Effector memory CD8-positive, alpha-beta T cell (primary cell): ENCODE results near the gene SCRN1.
"Not testable (repeated sequence)": the region's sequence is repeated elsewhere in the genome, so short reads cannot be mapped to it uniquely, and the experiment has no call there.

Experiments used
- ATAC-seq: fragments of 150-1000 bp; cut with Tn5 transposase; replicated peaks from 2 replicates; pipeline ENCODE4 v1.10.0; 2021; ENCODE audit warnings: mild to moderate bottlenecking, moderate library complexity
- DNase-seq, 3 experiments: peaks; one replicate each; pipeline ENCODE4 v3.0.0; 2021
- H3K27ac Mint-ChIP-seq, 2 donors: one replicate each; pipeline ENCODE4 v1.8.0; 2022; ENCODE audit warnings: mild to moderate bottlenecking in 2 of 2, mixed read lengths in 2 of 2, moderate library complexity in 2 of 2
- H3K27me3 Mint-ChIP-seq, 2 donors: one replicate each; pipeline ENCODE4 v1.8.0; 2022; ENCODE audit warnings: mixed read lengths in 2 of 2
- H3K36me3 Mint-ChIP-seq: one replicate; pipeline ENCODE4 v1.8.0; 2022; ENCODE audit warnings: mild to moderate bottlenecking, moderate library complexity, mixed read lengths; ENCODE audit not compliant: insufficient read depth
- H3K4me1 Mint-ChIP-seq, 2 donors: one replicate each; pipeline ENCODE4 v1.8.0; 2022; ENCODE audit warnings: low read depth in 2 of 2, mixed read lengths in 2 of 2
- H3K4me3 Mint-ChIP-seq, 2 donors: one replicate each; pipeline ENCODE4 v1.8.0; 2022; ENCODE audit warnings: mild to moderate bottlenecking in 2 of 2, mixed read lengths in 2 of 2, moderate library complexity in 2 of 2
- H3K9me3 Mint-ChIP-seq, 2 donors: one replicate each; pipeline ENCODE4 v1.8.0; 2022; ENCODE audit warnings: mixed read lengths in 2 of 2

The SCRN1 gene

DNA sequence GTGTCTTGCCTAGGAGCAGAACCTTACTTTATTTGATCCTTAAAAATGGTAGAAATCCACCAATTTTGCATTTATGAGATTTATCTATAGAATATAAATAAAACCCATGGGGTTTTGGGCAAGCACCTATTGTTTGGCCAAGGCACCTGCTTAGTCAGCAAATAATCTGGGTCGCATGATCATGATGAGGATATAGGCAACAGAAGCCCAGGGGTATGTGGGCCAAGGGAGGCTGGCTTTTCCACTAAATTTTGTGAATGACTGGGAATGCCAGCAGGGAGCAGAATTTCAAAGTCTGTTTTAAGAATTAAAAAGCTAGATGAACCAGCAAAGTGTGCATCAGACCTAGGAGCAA, 17.3 kb downstream of the SCRN1 start:
- Mint-ChIP-seq H3K27me3 (peaks cover 37 to 52% of the 10 kb centered on the region in 2 donors), H3K4me1 (peaks cover 0 to 18% of the 10 kb centered on the region in 2 donors), H3K4me3 (no peak overlapping the region), H3K36me3 (peaks cover 4% of the 10 kb centered on the region), H3K9me3 (no peaks in the 10 kb centered on the region), H3K27ac (peak overlapping the region in 1 of 2 donors; percentile 49)
- ATAC-seq (no peak), DNase-seq (no peak)

DNA sequence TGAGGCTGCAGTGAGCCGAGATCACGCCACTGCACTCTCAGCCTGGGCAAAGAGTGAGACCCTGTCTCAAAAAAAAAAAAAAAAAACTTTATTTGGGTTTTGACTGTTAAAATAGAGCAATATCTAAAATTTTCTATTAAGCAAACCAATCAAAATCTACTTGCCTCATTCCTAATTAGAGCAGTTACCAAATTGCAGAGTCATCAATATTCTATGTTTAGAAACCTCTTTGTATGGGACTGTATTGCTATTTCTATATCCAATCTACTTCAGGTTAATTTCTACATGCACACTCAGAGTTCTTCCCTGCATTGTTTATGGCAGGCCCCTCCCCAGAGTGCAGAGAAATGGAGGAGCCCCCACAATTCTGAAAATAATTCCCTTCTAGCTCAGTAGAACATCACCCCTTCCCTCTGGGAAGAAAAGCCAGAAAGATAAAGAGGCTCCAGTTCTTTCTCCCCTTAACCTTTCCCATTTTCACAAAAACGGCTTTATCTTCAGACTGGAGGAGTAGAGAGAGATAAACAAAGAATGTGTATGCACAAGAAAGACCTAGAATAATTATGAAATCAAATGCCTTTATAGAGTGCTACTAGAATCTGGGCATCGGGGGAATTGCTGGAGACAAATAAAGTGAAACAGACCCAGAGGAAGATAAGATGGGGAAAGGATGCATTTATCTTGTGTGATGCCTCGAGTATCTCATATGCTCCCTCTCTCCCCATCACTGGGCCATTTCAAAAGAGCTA, 17.9 kb downstream of the SCRN1 start:
- Mint-ChIP-seq H3K27me3 (peaks cover 37 to 56% of the 10 kb centered on the region in 2 donors), H3K4me1 (peaks cover 0 to 18% of the 10 kb centered on the region in 2 donors), H3K9me3 (no peaks in the 10 kb centered on the region), H3K4me3 (no peak overlapping the region), H3K36me3 (peaks cover 4% of the 10 kb centered on the region), H3K27ac (peak overlapping the region in 1 of 2 donors; percentile 49)
- no peak for DNase-seq
- no peak for ATAC-seq

DNA sequence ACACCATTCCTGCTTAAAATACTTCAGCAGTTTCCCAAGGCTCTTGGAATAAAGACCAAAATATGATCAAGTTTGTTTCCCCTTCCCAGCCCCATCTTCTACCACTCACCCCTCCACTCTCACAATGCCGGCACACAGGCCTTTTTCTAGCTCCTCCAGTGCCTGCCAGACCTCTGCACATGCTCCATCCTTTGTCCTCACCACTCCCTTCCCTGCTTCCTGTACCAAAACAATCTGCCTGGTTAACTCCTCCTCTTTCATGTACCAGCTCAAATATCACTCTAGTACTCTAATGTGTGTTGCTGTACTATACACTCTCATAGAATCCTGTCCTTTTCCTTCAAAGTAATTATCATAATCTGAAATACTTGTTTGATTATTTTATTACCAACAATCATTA, 19.4 kb downstream of the SCRN1 start:
- DNase-seq (no peak), ATAC-seq (no peak)
- H3K9me3 Mint-ChIP-seq = no peaks in the 10 kb centered on the region
- H3K27me3 Mint-ChIP-seq = peaks cover 44 to 57% of the 10 kb centered on the region in 2 donors
- H3K27ac Mint-ChIP-seq = peak overlapping the region in 1 of 2 donors; percentile 38
- peaks cover 0 to 18% of the 10 kb centered on the region in 2 donors for H3K4me1 Mint-ChIP-seq
- H3K36me3 Mint-ChIP-seq = peaks cover 8% of the 10 kb centered on the region
- peak overlapping the region in 1 of 2 donors; percentile 24 for H3K4me3 Mint-ChIP-seq

DNA sequence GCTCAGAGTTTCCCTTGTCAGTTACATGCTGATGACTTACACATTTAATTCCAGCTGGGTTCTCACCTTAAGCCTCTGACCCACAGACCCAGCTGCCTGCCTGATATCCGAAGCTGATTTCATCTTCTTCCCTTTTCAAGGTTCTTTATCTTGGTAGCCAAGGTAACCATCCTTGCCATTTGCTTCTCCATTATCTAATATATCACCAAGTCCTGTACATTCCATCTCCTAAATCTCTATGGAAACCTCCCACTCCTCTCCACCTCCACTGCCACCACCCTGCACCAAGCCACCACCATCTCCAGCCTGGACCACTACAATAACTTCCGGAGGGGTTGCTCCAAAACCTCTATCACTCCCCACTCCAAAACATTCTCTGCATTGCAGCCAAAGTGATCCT, 19.9 kb downstream of the SCRN1 start:
- peaks cover 8% of the 10 kb centered on the region for H3K36me3 Mint-ChIP-seq
- ATAC-seq (peak; percentile 22), DNase-seq (no peak)
- peak overlapping the region in 1 of 2 donors; percentile 33 for H3K4me3 Mint-ChIP-seq
- no peaks in the 10 kb centered on the region for H3K9me3 Mint-ChIP-seq
- peaks cover 0 to 18% of the 10 kb centered on the region in 2 donors for H3K4me1 Mint-ChIP-seq
- peak overlapping the region in 1 of 2 donors; percentile 38 for H3K27ac Mint-ChIP-seq
- H3K27me3 Mint-ChIP-seq = peaks cover 44 to 57% of the 10 kb centered on the region in 2 donors

DNA sequence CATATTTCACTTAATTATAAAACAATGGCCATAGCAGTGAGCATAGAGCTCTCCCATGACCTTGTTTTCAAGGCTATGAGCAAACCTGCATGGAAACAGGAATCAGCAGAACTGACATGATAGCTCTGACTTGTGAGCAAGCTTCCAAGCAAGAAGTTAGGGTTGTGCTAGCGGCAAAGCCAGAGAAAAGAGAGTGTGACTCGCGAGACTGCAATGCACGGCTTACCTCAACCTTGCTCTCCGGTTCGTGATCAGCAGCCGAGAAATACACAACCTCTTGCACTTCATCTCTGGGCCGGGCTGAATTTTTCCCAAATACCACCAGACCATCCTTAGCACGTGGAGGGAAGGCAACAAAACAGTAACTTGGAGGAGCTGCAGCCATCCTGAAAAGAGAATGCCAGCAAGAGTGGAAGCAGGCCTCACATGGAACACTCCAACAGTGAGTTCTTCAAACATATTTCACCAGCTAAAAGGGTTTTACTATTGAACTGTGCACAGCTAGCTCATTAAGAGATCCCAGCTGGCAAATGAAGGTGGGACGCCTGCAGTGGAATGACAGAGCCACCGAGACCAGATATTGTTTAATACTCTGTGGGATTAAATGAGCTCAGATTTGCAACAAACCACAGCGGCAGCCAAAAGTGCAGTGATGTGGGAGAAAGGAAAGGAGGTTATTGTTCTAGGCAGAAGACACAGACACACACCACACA, 20.8 kb downstream of the SCRN1 start:
- Mint-ChIP-seq H3K36me3 (peaks cover 8% of the 10 kb centered on the region), H3K4me3 (peak overlapping the region in 1 of 2 donors; percentile 33), H3K9me3 (no peaks in the 10 kb centered on the region), H3K27ac (peak overlapping the region in 1 of 2 donors; percentile 38), H3K27me3 (peaks cover 44 to 57% of the 10 kb centered on the region in 2 donors), H3K4me1 (peaks cover 0 to 18% of the 10 kb centered on the region in 2 donors)
- no peak for DNase-seq
- ATAC-seq = peak; percentile 12

DNA sequence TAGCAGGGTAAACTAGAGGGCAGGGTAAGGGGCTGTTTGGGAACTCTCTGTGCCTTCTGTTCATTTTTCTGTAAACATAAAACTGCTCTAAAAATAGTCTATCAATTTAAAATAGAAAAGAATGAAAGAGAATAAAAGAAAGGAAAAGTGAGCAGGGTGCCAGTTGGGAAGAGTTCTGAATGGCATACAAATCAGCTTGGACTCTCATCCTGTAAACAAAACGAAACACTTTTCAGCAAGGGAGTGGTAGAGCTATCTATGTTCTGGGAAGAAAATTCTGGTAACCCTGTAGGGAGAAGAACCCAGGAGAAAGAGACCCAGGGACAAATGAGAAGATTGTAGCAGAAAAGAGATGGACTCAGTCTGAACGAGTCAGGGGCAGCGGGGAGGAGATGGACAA, 24.6 kb downstream of the SCRN1 start:
- Mint-ChIP-seq H3K27ac (no peak overlapping the region), H3K27me3 (peaks cover 23 to 34% of the 10 kb centered on the region in 2 donors), H3K36me3 (peaks cover 8% of the 10 kb centered on the region), H3K4me1 (peaks cover 0 to 12% of the 10 kb centered on the region in 2 donors), H3K4me3 (no peak overlapping the region), H3K9me3 (no peaks in the 10 kb centered on the region)
- DNase-seq = no peak
- no peak for ATAC-seq

DNA sequence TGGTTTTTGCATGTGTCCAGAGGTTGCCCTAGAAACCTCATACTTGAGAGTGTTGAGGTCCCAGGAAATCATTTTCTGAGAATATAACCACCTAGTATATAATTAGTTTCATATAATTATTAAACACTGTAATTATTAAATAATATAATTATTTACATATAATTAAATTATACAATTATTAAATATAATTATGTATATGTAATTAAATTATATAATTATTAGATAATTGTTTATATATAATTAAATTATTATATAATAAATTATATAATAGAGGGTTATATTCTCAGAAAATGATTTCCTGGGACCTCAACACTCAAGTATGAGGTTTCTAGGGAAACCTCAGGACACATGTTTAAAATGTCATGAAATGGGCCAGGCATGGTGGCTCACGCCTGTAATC, 27.6 kb downstream of the SCRN1 start:
- peaks cover 0 to 4% of the 10 kb centered on the region in 2 donors for H3K4me1 Mint-ChIP-seq
- DNase-seq = no peak
- no peak for ATAC-seq
- H3K27me3 Mint-ChIP-seq = peaks cover 21 to 36% of the 10 kb centered on the region in 2 donors
- H3K4me3 Mint-ChIP-seq = no peak overlapping the region
- no peak overlapping the region for H3K27ac Mint-ChIP-seq
- peaks cover 4% of the 10 kb centered on the region for H3K36me3 Mint-ChIP-seq
- H3K9me3 Mint-ChIP-seq = no peaks in the 10 kb centered on the region

DNA sequence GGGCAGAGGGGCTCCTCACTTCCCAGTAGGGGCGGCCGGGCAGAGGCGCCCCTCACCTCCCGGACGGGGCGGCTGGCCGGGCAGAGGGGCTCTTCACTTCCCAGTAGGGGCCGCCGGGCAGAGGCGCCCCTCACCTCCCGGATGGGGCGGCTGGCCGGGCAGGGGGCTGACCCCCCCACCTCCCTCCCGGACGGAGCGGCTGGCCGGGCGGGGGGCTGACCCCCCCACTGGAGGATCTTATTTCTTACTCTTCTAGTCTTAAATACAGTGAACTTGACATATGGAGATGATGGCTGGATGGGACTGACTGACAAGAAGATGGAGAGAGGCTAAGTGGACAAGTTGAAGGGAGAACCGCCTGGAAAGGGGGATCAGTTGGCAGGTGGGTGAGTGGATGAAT, 28.0 kb downstream of the SCRN1 start:
- H3K36me3 Mint-ChIP-seq, H3K4me1 Mint-ChIP-seq, DNase-seq, H3K9me3 Mint-ChIP-seq, H3K27ac Mint-ChIP-seq, ATAC-seq, H3K4me3 Mint-ChIP-seq: not testable (repeated sequence)
- H3K27me3 Mint-ChIP-seq = peaks cover 20 to 32% of the 10 kb centered on the region in 2 donors

DNA sequence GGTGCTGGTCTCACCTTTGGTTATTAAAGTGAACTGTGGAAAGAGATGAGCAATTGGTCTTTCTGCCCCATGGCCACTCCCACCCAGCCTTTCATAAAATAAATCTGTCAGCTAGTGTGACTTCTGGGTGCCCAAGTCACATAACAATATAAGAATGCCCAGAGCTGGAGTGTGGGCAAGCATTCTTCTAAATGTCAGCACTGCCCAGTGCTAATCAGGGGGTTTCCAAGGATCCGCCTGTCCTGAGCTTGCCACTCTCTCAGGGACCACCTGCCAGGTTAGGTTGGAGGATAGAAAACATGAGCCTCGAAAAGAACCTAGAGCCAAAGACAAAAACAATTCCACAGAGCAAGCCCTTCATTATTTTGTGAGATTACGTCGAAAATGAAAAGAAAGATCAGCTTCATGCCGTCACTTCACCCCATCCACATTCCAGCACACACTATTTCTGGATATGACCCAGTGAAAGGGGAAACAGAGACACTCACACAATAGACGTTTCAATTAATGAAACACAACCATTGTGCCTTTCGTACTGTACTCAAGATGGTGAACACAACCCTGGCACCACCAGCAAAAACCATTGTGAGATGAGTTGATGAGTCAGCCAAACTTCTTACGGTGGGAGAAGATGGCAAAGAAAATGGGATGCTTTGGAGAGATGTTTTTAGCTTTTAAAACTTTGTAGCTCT, 30.8 kb downstream of the SCRN1 start:
- DNase-seq = no peak
- peaks cover 15 to 23% of the 10 kb centered on the region in 2 donors for H3K27me3 Mint-ChIP-seq
- no peak overlapping the region for H3K4me3 Mint-ChIP-seq
- no peak for ATAC-seq
- peaks cover 2% of the 10 kb centered on the region for H3K36me3 Mint-ChIP-seq
- H3K9me3 Mint-ChIP-seq = no peaks in the 10 kb centered on the region
- peaks cover 8 to 14% of the 10 kb centered on the region in 2 donors for H3K4me1 Mint-ChIP-seq
- no peak overlapping the region for H3K27ac Mint-ChIP-seq

DNA sequence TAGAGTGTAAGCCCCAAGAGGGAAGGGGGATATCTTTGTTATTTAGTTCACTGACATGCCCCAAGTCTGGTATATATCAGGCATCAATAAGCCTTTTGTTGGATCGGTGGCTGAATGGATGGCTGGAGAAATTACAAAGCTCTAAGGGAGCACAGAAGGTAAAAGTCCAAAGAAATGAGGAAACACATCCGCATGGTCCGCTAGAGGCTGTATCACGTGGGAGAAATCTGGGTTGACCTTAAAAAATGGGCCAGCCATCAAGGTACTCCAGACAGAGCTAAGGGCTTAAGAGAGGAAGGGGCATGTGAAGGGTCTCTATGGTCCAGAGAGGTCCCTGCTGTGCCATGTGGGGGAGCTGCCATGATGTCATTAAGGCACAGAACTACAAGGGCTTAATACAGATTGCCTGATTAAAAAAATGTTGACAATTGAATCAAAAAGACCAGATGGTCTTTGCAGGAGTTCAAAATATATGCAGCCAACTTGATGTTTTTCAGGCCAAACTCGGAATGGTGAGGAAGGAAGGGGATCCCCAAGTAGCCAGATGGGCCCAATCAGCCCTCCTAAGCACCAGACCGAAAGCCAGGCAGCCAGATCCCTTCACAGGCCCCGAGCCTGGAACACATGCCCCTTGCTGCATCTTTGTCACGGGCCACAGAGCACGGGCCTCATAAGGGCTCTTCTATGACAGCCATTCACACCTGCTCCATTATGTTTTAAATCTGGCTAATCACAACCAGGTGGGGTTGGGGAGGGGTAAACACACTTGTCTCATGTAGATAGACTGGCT, 31.9 kb downstream of the SCRN1 start:
- Mint-ChIP-seq H3K27ac (peak overlapping the region in 1 of 2 donors; percentile 2), H3K4me3 (no peak overlapping the region), H3K36me3 (peaks cover 9% of the 10 kb centered on the region), H3K9me3 (no peaks in the 10 kb centered on the region), H3K27me3 (peaks cover 15 to 23% of the 10 kb centered on the region in 2 donors), H3K4me1 (peaks cover 8 to 14% of the 10 kb centered on the region in 2 donors)
- ATAC-seq = no peak
- no peak for DNase-seq

DNA sequence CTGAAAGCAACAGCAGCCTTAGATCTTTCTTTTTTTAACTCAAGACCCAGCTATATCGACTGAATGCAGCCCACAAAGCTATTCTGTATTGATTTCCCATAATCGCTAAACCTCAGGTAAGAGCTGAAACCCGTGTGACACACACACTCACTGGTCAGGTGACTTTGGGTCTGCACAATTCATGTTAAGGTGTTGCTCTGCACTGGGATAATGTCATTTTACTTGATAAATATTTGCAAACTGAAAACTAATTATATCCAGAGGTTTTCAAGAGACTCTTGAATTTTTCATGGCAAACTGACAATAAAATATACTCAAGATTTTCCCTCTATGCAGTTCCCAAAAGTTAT, 33.1 kb downstream of the SCRN1 start:
- ATAC-seq (no peak), DNase-seq (no peak)
- no peaks in the 10 kb centered on the region for H3K9me3 Mint-ChIP-seq
- H3K27ac Mint-ChIP-seq = peak overlapping the region in 1 of 2 donors; percentile 70
- H3K27me3 Mint-ChIP-seq = peaks cover 17 to 23% of the 10 kb centered on the region in 2 donors
- H3K36me3 Mint-ChIP-seq = peaks cover 9% of the 10 kb centered on the region
- peak overlapping the region in 1 of 2 donors; percentile 55 for H3K4me3 Mint-ChIP-seq
- H3K4me1 Mint-ChIP-seq = peaks cover 8 to 14% of the 10 kb centered on the region in 2 donors

DNA sequence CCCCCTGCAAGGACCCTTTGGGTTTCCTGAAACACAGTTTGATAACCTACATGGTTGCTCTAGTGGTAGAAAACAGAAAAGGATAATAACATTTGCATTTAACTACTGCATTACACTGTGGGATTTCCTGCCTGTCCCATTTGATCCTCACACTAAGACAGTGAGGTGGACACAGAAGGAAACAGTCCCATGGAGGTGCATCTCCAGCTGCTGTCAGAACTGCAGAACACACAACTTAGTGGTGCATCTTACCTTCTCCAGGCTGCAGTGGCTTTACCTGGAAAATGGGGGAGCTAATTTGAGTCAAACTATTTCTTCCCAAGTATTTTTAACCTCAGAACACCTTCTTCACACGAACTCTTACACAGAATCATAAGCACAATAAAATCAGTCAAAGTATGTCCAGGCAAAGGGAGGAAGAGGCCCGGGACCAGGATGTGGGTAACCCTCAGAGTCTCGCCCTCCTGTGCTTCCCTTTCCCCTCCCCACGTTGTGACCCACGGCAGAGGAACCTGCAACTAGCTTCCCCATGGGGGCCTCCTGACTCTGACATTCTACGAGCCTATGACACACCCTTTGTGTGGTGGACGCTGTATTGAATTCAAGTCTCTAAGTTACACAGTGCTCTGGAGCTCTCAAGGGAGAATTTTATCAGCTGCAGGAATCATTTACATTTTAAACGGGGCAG, 33.7 kb downstream of the SCRN1 start:
- ATAC-seq (peak; percentile 75), DNase-seq (peak in 1 of 3 experiments; percentile 3)
- peaks cover 9% of the 10 kb centered on the region for H3K36me3 Mint-ChIP-seq
- peaks cover 8 to 15% of the 10 kb centered on the region in 2 donors for H3K4me1 Mint-ChIP-seq
- peak overlapping the region in 1 of 2 donors; percentile 70 for H3K27ac Mint-ChIP-seq
- peaks cover 0 to 2% of the 10 kb centered on the region in 2 donors for H3K9me3 Mint-ChIP-seq
- H3K4me3 Mint-ChIP-seq = peak overlapping the region in 1 of 2 donors; percentile 55
- H3K27me3 Mint-ChIP-seq = peaks cover 22 to 28% of the 10 kb centered on the region in 2 donors
